Measurements from ENCODE around the gene LIPC.

DNA sequence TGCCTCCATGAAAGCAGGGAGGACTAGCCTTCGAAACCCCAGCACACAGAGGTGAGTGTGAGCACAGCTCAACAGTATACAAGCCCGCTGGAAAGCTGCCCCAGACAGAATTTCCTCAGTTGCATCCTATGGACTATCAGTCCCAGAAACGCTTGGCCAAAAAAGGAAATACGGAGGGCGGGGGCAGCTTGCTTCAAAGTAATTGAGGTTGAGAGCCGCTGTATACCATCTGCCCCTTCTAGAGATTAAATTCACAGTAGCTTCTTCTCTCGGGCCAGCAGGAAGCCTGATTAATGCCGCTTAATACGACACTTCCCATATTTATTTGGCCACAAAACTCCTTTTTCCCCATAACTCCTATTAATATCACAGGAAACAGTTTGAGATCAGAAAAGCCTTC is 88.7 kb downstream of the LIPC start:
- TF ChIP-seq GATA2 (IDR thresholded peaks at IDR 0.05; ENCODE audit: low read depth, low read length) (no peak), GATA3 (IDR thresholded peaks at IDR 0.05; ENCODE audit: low read depth, low read length) (no peak)
